Astrocyte (in vitro differentiated cells and primary cell): Measurements from ENCODE around the gene C9orf50.

Source experiments
- CTCF ChIP-seq: IDR thresholded peaks from 2 replicates; pipeline ENCODE4 v1.5.1; 2011; ENCODE audit warnings: low read depth, mild to moderate bottlenecking, inconsistent platforms, low read length, moderate library complexity; ENCODE audit not compliant: insufficient read depth
- EZH2 ChIP-seq: IDR thresholded peaks from 2 replicates; pipeline ENCODE4 v1.6.1; 2012; ENCODE audit warnings: mild to moderate bottlenecking, low read length, inconsistent platforms; ENCODE audit not compliant: insufficient read depth

- TF ChIP-seq CTCF (peak; percentile 63), EZH2 (no peak)
Measured at GRCh38 chr9:129641750-129642585, 21.1 kb upstream of the C9orf50 start, which contains the start of gene ASB6.
